SK-MEL-5 (cell line): ENCODE data around the gene PCBP3. TPM values are rescaled to one million over a fixed set of nuclear protein-coding genes. Genes with fewer than 3 reads are reported as not detected.
"Not testable (repeated sequence)": the region's sequence is repeated elsewhere in the genome, so short reads cannot be mapped to it uniquely, and the experiment has no call there.

Source experiments
- DNase-seq: peaks from one replicate; pipeline ENCODE4 v3.0.0-alpha.2; 2016; ENCODE audit warnings: low read depth, low spot score
- in situ Hi-C: cut with HindIII; loops from 2 replicates; pipeline ENCODE4 v1.10.0; 2016; ENCODE audit warnings: low sequenced_read_pairs, high pct_unique_total_duplicates, low pct_unique_long_range_greater_than_20kb
- total RNA-seq: library from RNA; depleted of rRNA; stranded (reverse); fragments of >200 nt; shearing (Covaris generic); gene quantifications from 2 replicates; pipeline ENCODE4 v1.2.3, GENCODE V29; 2014

PCBP3 gene
- total RNA-seq, 1 experiment from 2014 or later = not detected

- in situ Hi-C loops = no loop called here
- no peak for DNase-seq
These were observed 301.7 kb downstream of the PCBP3 start for GRCh38 chr21:45945066-45945867.

- in situ Hi-C loops = no loop called here
- no peak for DNase-seq
These were observed 302.3 kb downstream of the PCBP3 start for GRCh38 chr21:45945868-45946210.

- DNase-seq = no peak
- in situ Hi-C loops = no loop called here
These were observed 303.8 kb downstream of the PCBP3 start for GRCh38 chr21:45947296-45947695.

- in situ Hi-C loops = no loop called here
- no peak for DNase-seq
These were observed 304.3 kb downstream of the PCBP3 start for GRCh38 chr21:45947716-45948255.

- no peak for DNase-seq
- in situ Hi-C loops = no loop called here
These were observed 305.1 kb downstream of the PCBP3 start for GRCh38 chr21:45948576-45949141.

GRCh38 chr21:45949928-45950739 lies 306.6 kb downstream of the PCBP3 start:
- in situ Hi-C loops = no loop called here
- no peak for DNase-seq

GRCh38 chr21:45950740-45951515 lies 307.4 kb downstream of the PCBP3 start:
- in situ Hi-C loops = no loop called here

GRCh38 chr21:45951676-45952075 lies 308.2 kb downstream of the PCBP3 start:
- no peak for DNase-seq
- in situ Hi-C loops = no loop called here

More at GRCh38 chr21:45950740-45951515, 307.4 kb downstream of the PCBP3 start:
- no peak for DNase-seq

GRCh38 chr21:45952527-45952926 lies 309.0 kb downstream of the PCBP3 start:
- in situ Hi-C loops, DNase-seq: not testable (repeated sequence)

GRCh38 chr21:45952974-45953373 lies 309.4 kb downstream of the PCBP3 start:
- DNase-seq = no peak
- in situ Hi-C loops = no loop called here

- DNase-seq = no peak
- in situ Hi-C loops = no loop called here
These were observed 310.7 kb downstream of the PCBP3 start for GRCh38 chr21:45954261-45954660.

GRCh38 chr21:45954921-45955320 lies 311.4 kb downstream of the PCBP3 start:
- DNase-seq = no peak
- in situ Hi-C loops = no loop called here

- in situ Hi-C loops = no loop called here
- no peak for DNase-seq
These were observed 314.0 kb downstream of the PCBP3 start for GRCh38 chr21:45957551-45957950.

- DNase-seq = no peak
- in situ Hi-C loops = no loop called here
These were observed 314.6 kb downstream of the PCBP3 start for GRCh38 chr21:45957981-45958600.

- in situ Hi-C loops = no loop called here
- no peak for DNase-seq
These were observed 315.7 kb downstream of the PCBP3 start for GRCh38 chr21:45959182-45959581.

- in situ Hi-C loops = no loop called here
- no peak for DNase-seq
These were observed 316.4 kb downstream of the PCBP3 start for GRCh38 chr21:45959779-45960390.

GRCh38 chr21:45961408-45961807 lies 317.9 kb downstream of the PCBP3 start:
- in situ Hi-C loops = not testable (repeated sequence)

More at GRCh38 chr21:45961408-45961807, 317.9 kb downstream of the PCBP3 start:
- DNase-seq = not testable (repeated sequence)
